SKM-1 treated with dmso at 0.1 percent for 144 hours (cell line): ENCODE data around the gene THRAP3.

Source experiments
- DNase-seq: peaks from one replicate; lab custom pipeline; 2025; ENCODE audit not compliant: unreplicated experiment; lab: John Stamatoyannopoulos, UW

THRAP3 gene

DNA sequence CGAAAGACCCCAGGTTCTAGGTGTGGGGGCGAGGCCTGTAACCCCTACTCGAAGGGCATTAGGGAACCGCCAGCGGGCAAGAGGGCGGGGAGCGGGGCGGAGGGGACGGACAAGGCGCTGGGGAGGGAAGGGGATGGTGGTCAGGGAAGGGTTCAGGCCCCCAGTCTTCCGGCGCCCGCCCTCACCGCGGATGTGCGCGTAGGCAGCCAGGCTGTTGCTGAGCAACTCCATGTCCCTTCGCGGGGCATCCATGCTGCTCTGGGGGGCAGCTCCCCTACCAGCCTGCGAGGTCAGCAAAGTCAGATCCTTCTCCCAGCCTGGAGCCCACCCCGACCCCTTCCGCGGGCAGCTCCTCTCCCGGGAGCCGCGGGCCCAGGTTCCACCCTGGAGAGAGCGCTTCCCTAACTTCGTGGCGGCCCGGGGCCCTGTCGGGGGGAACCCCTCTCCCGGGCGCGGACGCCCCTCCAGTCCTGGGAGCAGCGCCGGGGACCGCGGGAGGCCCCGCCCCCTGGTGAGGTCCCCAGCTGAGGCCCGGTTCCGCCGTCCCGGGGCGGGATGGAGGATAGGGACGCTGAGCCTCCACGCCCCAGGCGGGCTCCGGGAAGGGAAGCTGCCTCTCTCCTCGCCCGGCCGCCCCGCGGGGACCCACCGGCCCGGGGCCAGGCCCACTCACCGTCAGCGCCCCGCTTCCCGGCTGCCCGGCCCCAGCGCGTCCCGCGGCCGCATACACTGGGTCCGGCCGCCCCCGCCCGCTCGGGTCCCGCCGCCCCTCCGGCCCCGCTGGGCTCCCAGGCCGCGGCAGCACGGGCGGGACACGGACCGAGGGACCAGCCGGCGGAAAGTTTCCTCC, 98.8 kb downstream of the THRAP3 start:
- no peak for DNase-seq

DNA sequence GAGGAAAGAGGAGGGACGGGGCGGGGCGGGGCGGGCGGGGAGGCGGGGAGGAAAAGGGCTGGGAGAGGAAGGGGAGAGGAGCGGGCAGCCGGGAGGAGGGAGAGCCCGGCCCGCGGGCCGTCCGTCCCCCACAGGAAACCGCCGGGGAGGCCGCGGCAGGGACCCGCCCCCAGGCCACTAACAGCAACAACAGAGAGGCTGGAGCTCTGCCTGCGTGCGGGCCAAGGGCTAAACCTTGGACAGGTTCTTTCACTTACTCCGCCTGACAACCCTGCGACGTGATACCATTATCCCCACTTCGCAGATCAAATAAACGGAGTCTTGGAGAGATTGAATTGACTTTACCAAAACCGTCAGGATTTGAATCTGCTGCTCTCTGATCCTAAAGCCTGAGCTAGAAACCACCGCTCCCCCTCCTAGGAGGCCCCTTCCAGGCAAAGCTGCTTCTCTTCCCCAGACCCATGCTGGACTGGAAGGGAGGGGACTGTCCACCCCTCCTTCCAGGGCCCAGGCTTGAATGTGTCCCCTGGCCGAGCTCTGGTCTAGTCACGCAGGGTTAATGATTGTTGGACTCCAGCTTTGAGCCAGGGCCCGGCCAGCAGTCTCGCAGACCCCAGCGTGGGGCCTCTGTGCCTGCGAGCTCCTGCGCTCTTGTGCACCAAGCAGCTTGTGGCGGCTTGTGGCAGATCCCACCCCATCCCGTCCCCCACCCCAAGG, 99.6 kb downstream of the THRAP3 start, which contains the start of gene EVA1B:
Gene EVA1B (minus strand): TSS at position 10 of the 717 bp plus-strand sequence. CDS start 608 bp downstream, outside the sequence.
- DNase-seq = peak; percentile 66

DNA sequence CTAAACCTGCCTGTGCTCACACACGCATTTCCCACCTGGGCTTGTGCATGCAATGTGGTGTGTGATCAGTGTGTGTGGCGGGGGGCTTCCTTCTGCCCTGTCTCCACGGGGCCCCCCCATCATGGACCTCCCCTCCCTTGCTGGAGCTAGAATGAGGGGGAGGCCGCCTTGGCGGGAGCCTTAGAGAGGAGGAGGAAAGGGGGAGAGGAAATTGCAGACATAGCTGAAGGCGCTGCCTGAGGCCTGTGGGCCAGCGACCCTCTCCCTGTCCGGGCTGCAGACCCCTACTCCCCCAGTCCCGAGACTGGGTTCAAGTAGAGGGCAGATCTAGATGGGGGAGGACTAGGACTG, 100.1 kb downstream of the THRAP3 start:
- DNase-seq = no peak

DNA sequence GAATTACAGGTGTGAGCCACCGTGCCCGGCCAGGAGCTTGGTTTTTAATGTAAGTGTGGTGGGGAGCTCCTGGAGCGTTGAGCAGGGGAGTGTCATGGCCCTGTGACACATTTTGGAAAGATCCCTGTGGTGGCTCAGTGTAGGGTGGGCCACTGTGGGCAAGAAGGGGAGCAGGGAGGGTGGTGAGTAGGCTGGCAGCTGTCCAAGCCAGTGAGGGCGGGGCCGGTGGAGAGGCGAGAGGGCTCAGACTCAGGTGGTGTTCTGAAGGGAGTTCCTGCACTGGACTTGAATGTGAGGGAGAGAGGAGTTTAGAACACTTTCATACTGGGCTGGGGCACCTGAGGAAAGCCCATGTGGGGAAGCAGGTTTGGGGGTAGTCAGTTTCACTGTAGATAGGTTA, 102.3 kb downstream of the THRAP3 start:
- no peak for DNase-seq

DNA sequence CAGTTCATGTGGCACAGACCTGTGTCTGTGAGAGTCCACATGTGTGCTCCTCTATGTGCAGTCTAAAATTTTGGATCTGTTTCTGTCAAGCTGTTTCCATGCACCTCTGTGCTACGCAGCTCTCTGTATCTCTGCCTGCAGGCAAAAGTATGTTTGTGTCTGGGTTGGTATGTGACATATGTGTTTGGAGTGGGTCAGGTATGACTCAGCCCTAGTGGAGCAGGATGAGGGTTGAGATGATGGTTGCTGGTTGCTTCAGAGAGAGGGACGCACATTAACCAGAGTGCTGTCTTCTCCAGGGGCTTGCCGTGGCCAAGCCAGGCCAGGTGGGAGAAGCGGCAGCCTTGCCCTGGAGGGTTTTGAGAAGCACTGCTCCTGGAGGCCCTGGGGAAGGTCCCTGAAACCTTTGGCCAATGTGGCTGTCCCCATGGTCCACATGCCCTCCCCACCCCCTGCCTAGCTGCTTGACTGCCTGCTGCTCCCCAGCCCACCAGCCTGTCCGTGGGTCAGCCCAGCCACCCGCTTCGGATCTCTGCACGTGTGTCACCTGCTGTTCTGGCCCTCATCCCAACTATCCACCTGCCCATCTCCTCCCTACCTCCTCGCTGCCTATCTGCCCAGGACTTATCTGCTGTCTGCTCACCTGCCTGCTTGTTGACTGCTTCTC, 103.3 kb downstream of the THRAP3 start:
- no peak for DNase-seq

DNA sequence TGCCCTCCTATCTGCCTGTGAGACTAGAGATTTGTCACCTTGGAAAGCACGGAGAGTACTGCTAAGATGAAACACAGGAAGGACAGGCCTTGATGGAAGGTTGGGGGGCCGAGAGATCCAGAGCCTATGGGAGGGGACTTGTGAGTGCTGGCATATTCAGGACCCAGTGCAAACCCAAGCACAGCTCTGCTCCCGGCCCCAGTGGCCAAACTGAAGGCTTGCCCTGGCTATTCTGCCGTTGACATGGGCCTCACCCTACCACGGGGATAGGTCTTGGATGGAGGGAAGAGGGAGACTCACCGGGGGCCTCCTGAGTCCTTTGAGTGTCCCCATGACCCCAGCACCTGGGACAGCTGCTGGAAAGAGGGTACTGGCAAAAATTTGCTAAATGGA, 103.8 kb downstream of the THRAP3 start:
- no peak for DNase-seq

DNA sequence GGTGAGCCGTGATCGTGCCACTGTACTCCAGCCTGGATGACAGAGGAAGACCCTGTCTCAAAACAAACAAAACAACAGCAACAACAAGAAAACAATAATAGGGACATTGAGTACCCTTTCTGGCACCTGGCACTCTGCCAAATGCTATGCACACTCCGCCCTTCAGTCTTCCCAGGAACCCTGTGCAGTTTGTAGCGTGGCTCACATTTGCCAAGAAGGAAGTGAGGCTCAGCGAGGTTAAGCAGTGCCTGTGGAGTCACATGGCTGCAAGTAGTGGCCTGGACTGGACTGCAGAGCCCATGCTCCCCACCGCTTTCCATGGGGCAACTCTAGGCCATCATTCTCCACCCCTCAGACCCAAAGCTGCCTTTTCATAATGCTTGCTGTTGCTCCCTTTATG, 104.5 kb downstream of the THRAP3 start:
- no peak for DNase-seq

DNA sequence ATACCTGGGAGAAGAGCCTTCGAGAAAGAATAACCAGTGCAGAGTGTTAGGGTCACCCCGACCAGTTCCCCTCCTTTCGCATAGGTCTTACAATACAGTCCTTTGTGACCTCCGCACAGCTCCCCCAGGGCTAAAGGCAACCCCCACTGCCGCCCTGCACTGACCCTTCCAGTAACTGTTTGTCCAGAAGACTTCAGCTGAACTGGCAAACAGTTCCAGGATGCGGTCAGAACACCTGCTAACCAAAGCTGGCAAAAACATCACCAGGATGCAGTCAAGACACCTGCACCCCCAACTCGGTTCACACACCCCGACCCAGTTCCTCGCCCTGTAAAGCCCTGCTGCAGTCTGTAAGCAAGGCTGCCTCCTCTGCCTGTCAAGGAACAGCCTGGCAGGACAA, 105.6 kb downstream of the THRAP3 start:
- no peak for DNase-seq

DNA sequence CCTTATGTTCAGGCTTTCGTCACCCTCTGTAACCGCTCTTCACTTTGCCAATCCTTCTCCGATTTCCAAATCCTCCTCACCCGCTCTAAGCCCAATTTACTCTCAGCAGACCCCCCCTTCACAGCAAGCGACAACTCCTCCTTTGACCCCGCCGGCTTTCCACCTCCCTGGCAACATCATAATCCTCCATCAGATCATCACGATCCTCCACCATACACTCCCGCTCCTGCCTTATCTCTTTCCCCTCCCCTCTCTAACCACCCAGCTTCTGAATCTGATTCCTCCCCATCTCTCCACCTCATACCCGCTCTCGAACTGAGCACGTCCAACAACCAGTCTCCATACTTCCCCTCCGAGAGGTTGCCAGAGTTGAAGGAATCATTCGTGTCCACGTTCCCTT, 106.7 kb downstream of the THRAP3 start:
- DNase-seq = no peak

DNA sequence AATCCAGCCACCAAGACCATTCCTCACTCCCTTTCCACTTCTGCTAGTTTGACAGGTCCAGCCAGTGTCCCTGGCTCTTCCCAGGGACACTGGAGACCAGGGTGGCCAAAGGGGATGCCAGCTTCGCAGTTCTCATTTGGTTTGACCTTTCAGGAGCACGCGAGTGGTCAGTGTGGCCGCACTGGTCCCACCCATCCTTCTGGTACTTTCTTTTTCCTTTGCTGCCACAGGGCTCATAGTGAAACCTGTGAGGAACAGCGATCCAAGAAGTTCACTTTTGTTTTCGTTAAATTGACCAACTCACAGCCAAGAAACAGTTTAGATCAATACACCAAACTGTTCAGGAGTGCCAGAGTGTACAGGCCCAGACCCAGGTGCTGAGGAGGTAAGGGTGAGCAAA, 113.6 kb downstream of the THRAP3 start:
- DNase-seq = no peak

DNA sequence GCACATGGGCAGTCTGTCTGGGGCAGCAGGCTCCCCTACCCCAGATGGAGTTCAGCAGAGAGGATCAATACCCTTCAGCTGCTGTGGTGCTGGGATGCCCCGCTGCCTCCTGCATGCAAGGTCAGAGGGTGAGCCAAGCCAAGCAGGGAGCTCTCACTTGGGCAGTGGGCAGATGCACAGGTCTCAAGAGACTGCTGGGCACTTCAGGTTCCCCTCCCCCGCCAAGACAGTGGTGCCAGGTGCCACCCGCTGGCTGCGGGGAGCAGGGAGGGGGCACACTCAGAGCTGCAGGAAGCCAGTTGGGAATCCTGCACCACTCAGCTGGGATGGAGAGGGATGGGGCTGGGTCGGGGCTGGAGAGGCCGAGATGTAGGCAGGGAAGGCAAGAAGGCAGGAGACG, 115.0 kb downstream of the THRAP3 start:
- DNase-seq = no peak

DNA sequence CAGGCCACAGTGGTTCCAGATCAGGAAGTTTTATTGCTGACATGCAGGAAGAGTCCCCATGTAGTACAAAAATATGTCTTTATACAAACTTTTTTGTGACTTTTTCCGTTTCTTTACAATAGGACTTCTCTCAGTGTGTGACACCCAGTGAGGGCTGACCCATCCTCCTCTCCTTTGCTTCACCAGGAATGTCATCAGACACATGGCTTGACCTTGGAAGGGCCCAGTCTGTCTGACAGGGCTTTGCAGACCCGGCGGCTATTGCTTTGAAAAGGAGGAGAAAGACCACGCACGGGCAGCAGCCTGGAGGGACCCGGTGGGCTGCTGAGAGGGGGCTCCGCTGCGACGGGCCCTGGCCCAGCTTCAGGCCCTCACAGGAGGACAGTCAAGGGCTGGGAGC, 115.4 kb downstream of the THRAP3 start:
- DNase-seq = no peak

DNA sequence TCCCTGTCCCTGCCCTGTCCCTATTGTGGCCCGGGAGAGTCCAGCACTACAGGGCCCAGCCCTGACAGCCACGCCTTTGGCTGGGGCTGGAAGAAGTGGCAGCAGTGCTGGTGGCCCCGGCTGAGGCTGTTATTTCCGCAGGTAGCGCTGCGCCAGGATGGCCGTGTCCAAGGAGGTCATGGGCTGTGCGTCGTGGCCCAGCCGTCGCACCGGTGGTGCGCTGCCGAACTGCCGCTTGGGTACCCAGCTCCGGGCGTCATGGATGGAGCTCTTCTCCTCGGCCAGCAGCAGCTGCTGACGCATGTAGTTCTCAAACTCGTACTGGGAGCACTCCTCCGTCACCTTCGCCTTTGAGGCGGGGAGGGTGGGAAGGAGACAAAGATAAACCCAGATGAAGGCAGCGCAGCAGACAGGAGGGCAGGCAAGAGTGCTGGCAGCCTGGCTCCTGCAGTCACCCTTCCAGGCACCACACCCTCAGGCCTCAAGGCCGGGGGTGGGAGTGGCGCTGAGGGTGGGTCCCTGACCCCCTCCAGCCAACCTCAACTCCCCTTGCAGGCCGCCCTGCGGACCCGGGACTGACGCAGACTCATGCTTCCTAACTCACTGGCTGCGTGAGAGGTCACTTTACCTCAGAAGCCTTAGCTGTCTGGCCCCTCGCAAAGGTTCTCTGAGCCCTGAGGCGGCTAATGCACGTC, 117.5 kb downstream of the THRAP3 start:
- DNase-seq = no peak

DNA sequence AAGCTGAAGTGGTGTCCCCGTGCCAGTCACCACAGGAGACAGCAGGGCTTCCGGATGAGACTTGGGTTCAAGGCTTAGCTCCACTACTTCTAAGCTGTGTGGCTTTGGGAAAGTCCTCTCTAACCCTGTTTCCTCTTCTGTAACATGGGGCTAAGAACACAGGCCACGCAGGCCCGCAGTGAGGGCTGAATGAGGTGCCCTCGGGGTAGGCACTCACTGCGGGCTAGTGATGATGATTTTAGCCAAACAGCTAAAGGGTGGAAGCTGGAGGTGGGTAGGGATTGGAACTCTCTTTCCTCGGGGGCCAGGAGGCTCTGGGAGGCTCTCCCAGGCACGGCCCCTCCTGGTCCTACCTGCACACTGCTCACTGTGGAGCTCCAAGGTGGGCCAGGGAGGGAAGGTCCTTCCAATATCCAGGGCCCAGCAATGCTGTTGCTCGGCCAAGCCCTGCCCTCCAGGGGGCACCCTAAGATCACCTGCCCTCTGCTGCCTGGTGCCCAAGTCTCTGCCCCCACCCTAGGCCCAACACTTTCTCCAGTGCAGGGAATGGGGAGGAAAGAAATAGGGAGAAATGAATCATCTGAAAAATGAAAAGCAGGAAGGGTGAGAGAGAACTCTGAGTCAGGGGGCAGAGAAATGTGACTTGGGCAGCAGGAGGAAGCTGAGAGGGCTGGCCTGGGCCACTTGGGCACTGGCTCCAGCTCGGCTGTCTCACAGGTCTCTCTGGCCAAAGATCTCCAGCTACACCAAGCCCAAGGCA, 118.4 kb downstream of the THRAP3 start:
- DNase-seq = peak; percentile 19

DNA sequence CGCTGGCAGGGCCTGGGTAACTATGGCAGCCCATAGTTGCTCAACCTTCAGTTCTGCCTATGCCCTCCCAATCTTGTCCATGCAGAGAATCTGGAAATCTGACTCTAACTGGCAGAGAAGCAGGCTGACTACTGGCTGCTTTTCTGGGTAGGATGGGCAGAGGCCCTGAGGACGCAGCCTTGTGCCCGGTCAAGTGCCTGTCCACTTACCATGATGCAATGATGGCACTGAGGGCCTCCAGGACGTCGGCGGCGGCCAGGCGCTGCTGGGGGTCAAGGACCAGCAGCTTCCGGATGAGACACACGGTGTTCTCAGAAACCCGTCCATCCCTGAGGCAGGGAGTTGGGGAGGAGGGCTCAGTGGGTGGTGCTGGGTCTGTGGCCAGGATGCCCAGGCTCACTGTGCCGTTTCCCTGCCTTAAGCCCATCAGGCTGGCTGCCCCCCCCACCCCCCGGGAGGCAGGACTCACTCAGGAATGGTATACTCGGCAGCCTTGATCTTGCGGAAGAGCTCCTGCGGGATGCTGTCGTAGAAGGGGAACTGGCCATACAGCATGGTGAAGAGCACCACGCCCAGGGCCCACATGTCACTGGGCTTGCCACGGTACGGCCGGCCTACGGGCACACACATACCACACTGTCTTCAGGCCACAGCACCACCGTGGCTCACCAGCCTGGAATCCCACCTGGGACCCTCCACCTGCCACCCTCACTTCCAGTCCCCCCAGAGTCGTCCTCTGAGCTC, 119.6 kb downstream of the THRAP3 start:
- no peak for DNase-seq

DNA sequence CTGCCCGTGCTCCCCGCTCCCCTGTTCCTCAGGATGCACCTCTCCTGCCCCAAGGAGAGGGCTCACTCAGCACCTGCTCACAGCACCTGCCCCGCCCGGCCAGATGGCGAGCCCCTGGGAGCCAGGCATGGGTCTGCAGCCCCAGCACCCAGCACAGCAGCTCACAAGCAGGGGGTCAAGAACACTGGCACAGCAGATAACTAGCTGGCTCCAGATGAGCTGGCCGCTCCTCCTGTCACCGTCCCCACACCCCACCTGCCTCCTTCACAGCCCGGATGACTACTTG, 120.1 kb downstream of the THRAP3 start:
- DNase-seq = no peak

DNA sequence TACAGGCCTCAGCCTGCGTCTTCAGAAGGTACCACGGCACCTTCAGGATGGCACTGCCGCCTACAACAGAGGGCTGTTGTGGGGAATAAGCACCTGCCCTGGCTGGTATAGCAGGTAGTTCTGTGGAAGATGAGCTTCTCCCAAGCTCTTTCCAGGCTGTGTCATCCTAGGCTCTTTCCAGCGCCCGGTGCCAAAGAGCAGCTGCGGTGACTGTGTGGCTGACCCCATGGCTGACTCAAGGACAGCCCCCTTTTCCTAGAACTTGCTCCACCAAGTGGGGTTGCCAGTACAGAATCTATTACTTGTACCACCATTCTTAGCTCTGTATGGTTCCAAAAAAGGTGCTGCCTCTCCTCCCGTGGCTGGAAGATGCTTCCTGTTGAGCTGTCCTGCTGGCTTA, 121.1 kb downstream of the THRAP3 start:
- no peak for DNase-seq

DNA sequence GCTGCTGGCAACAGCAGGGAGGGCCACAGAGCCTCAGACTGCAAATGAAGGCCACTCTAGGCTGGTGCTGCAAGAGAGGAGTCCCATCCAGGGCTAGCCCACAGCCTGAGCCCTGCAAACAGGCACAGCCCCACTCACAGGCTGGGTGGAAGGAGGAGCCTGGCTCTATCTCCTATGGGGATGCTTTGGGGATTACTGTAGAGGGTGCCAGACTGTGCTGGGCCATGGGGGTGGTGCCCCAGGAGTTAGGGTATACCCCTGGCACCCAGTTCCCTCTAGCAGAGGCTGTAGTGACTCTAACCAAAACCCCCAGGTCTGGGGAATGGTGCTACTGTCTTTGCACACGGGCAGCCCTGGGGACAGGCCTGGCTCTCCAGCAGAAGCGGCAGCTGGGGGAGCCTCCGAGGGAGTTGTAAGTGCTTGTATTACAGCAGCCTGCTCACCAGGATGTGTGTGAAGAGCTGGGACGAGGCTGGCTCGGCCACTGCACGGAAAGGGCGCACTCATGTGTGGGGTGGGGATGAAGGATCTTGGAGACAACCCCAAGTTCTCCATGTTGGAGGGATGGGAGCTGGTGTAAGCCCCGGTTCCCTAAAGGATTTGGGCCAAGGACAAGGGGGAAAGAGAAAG, 122.6 kb downstream of the THRAP3 start:
- DNase-seq = no peak

DNA sequence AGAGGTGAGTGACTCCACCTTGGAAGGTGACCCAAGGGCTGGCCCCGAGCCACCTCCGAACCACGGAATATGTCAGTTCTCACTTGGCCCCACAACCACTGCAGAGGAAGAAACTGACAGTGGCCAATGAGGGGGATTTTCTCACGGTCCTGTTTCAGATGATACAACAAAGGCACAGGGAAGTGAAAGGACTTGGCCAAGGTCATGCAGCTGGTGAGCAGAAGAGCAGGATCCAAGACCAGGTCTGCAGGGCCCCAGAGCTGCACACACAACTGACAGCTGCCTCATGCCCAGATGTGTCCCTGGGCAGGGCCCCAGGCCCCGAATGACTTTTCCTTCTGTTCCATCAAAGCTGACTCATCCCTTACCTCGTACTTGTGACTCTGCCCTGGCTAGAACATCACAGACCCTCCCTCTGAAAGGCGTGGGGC, 125.0 kb downstream of the THRAP3 start:
- DNase-seq = no peak

DNA sequence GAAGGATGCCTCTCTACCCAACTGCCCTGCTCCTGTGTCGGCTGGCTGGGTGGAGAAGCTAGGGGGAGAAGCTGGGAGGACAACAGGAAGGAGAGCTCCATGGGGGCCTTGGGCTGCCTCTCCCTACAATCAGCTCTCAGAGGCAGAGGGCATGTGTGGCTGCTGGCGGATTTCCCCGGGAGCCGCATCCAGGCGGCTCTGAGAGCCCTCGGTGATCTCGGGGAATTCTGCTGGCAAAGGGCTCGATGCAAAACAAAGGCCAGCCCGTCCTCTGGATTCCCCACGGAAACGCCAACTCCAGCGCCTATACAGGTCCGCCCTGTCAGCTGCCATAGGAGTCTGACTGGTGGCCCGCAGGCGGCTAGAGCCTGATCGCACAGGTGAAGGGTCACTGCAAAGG, 125.6 kb downstream of the THRAP3 start:
- no peak for DNase-seq
